Epithelial cell of proximal tubule (primary cell): ENCODE data around the gene TMUB1. TPM values are rescaled to one million over a fixed set of nuclear protein-coding genes. Genes with fewer than 3 reads are reported as not detected.

Experiments
- DNase-seq: peaks from one replicate; pipeline ENCODE4 v3.0.0-alpha.2; 2011; ENCODE audit warnings: low read depth
- H3K4me3 ChIP-seq: 2 replicates; pipeline ENCODE4 v1.5.1; 2011; ENCODE audit warnings: low read depth, mild to moderate bottlenecking, low read length
- CTCF ChIP-seq: conservative IDR thresholded peaks from 2 replicates; pipeline ENCODE4 v1.5.1; 2012; ENCODE audit warnings: low read depth, mild to moderate bottlenecking, low read length
- total RNA-seq: library from RNA; depleted of rRNA; stranded (reverse); fragments of >200 nt; gene quantifications from 2 replicates; pipeline ENCODE4 v1.2.3, GENCODE V29; 2015

TMUB1 gene
- total RNA-seq, 1 donor from 2014 or later: 73.7 TPM

DNA sequence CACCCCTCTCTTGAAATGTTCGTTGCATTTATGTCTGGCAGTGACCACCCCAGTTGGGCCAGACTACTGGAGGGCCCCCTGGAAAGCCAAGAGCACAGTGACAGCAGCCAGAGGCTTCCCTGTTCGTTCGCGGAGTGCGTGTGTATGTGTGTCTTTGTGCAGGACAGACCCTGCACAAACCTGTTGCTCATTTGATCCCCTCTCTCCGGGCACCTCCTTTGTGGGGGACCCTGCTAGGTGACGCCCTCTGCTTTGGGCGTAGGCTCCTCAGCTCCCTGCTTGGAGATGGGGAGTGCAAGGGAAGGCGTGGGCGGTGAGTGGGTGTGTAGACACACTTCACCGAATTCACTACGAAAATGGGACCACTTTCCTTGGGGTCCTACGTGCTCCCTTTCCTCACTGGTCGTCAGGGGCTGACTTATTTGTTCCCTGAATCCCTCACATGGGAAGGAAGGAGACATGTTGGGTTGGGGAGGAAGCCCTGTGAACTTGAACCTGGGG lies 41.7 kb upstream of the TMUB1 start:
- DNase-seq: no peak
- no peak for TF ChIP-seq CTCF
- no peak overlapping the region for H3K4me3 ChIP-seq

DNA sequence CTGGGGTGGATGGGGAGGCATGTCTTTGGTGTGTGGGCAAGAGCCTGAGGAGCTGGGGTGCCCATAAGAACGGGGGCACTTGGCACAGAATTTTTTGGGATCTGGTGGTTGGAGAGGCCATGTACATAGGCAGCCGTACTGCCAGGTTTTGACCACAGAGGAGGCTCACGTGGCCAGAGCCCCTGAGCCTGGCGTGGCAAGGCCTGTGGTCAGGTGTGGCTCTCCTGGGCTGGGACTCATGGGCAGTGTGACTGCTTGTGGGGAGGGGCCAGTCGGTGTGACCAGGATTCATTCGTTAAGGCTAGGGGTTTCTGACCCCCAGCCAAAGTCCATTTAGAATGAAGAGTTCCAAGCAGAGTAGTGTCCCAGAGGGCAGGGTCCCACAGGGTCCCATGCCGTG lies 41.2 kb upstream of the TMUB1 start:
- no peak for DNase-seq
- no peak for TF ChIP-seq CTCF
- H3K4me3 ChIP-seq: no peak overlapping the region

GRCh38 chr7:151123822-151124464 lies 40.6 kb upstream of the TMUB1 start:
- TF ChIP-seq CTCF: peak; percentile 99
- no peak for DNase-seq
- H3K4me3 ChIP-seq: no peak overlapping the region

- no peak overlapping the region for H3K4me3 ChIP-seq
- no peak for DNase-seq
- TF ChIP-seq CTCF: no peak
Observed at GRCh38 chr7:151123158-151123821, 40.0 kb upstream of the TMUB1 start.

- DNase-seq: no peak
- no peak for TF ChIP-seq CTCF
- no peak overlapping the region for H3K4me3 ChIP-seq
Observed at GRCh38 chr7:151122796-151123157, 39.5 kb upstream of the TMUB1 start.

DNA sequence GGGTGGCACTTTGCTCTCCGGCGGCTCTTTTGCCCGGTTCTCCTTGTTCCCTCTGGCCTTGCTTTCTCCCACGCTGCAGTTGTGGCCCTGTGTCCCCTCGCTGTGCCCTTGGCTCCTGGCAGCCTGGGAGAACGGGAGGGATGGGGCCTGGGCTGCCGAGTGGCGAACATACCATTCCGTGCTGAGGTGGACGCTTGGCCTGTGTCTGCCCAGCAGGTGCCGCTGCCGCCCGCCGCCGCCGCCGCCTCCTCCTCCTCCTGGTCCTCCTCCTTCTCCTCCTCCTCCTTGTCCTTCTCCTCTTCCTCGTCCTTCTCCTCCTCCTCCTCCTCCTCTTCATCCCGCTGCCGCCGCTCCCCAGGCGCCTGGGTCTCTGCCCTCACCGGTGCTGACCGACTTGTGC lies 39.0 kb upstream of the TMUB1 start:
- TF ChIP-seq CTCF: no peak
- DNase-seq: no peak
- H3K4me3 ChIP-seq: no peak overlapping the region
